ENCODE measurements around the gene GAL3ST3.
A peak's percentile ranks its signal among the peaks of the same experiment; 100 is the strongest.
"Not testable (repeated sequence)": the region's sequence is repeated elsewhere in the genome, so short reads cannot be mapped to it uniquely, and the experiment has no call there.

GAL3ST3 gene

DNA sequence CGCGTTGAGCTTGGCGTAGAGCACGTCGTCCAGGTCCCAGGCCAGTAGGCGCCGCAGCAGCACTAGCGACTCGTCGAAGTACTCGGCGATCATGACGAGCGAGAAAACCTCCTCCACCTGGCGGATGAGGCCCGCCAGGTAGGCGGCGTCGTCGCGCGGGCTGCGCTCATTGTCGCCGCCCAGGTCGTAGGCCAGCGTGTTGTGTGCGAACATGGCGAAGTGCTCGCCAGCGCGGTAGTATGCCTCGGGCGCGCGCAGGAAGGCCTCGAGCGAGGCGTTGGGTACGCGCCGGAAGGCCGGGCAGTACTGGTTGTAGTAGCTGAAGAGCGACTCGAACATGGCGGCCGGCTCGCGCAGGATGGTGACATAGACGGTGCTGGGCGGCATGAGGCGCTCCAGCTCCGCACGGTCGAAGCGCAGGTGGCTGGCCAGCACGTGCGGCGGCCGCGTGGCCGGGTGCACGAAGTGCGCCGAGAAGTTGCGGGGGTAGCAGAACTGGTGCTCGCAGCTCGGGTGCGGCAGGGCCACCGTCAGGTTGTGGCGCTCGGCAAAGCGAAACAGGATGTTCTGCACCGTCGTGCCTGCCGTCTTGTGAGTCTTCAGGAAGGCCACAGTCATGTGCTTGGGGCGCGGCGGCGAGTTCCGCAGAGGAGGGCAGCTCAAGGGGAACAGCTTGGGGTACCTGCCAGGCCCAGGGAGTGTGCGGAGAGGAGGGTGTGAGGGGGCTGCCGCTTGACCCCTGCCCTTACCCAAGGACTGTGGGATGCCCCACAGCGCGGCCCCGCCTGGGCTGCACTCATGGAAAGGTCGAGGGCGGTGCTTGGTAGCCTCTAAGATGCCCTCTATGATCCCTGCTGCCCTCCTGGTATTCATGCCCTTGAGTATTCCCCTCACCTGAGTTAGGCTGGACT is 5.7 kb downstream of the GAL3ST3 start:
- no peak for DNase-seq

DNA sequence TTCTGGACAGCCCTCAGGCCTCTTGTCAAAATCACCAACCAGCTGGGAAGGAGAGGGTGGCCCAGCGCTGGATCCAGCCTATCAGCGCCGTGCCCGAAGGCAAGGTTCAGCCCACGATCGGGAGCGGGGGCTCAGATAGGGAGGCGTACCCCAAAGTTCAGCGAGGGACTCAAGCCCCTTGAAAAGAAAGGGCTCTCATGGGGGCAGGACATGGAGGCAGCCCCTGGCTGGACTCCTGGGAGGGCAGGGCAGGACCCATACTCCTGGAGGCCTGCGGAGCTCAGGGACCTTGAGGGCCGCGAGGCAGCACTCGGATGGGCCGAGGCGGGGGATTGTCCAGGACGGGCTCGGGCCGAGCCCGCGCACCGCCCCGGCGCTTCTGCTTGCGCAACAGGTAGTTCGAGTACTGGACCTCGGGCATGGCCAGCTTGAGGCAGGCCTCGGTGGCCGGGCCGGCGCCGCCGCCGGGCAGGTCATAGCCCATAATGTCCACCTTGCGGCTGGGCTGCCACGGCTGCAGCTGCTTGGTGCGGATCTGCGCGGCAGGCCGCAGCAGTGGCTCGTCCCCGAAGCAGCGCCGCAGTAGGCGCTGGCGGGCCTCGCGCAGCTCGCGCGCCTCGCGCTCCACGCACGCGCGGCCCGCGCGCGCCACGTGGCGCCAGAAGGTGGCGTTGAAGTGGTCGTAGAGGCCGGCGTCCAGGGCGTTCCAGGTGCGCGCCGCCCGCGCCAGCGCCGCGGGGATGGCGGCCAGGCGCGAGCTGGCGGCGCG is 6.5 kb downstream of the GAL3ST3 start:
- DNase-seq: no peak

DNA sequence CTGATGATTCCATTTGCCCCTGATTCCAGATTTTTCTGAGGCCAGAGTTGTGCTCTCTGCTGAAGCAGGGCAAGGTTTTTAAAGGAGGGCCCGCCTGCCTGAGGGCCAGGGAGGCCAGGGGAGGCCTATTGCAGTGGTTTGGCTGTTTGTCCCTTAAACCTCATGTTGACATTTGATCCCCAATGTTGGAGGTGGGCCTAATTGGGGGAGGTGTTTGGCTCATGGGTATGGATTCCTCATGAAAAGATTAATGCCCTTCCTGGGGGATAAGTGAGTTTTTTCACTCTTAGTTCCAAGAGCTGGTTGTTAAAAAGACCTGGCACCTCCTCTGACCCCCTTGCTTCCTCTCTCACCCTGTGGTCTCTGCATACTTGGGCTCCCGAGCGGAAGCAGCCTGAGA is 9.2 kb downstream of the GAL3ST3 start:
- DNase-seq: no peak

DNA sequence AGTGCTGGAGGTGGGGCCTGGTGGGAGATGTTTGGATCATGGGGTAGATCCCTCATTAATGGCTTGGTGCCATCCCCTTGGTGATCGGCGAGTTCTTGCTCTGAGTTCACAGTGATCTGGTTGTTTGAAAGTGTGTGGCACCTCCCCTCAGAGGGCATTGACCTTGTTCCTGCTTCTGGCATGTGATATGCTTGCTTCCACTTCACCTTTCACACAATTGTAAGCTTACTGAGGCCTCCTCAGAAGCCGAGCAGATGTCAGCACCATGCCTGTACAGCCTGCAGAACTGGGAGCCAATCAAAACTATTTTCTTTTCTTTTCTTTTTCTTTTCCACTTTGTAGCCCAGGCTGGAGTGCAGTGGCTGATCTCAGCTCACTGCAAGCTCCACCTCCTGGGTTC is 11.6 kb downstream of the GAL3ST3 start:
- DNase-seq: no peak

DNA sequence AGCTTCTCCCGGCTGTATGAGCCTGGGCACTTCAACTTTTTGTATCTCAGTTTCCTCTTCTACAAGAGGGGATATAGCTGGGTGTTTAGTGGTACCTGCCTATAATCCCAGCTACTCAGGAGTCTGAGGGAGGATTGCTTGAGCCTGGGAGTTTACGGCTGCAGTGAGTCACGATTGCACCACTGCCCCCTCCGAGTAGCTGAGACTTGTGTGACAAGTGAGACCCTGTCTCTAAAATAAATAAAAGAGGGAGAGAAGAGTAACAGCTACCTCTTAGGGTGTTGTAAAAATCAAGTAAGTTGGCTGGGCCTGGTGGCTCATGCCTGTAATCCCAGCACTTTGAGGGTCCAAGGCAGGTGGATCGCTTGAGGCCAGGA is 12.6 kb downstream of the GAL3ST3 start:
- no peak for DNase-seq

DNA sequence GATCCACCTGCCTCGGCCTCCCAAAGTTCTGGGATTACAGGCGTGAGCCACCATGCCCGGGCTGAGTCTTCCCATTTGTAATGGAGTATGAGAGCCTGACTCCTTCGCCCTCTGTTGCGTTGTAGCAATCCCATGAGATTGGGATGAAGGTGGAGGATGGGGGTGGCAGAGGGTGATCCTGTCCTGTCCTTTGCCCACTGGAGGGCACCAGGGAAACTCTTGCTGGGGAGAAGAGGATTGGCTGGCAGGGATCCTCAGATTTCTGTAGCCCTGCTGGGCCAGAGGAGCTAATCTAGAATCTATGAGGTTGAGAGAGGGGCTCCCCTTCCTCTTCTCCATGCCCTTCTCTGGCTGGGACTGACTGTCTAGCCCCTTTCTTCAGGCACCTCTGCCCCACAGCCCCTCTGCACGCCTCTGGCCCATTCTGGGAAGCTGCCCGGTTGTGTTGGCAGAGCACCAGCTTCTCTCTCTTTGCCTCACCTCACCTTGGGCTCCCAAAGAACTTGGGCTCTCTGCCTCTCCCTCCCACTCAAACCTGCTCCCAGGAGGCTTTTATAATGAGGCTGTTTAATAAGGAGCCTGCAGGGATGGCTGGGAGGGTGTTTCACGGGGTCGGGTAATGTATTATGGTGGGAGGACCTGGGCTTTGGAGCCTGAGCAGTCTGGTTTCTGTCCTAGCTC is 13.2 kb downstream of the GAL3ST3 start:
- DNase-seq: no peak

DNA sequence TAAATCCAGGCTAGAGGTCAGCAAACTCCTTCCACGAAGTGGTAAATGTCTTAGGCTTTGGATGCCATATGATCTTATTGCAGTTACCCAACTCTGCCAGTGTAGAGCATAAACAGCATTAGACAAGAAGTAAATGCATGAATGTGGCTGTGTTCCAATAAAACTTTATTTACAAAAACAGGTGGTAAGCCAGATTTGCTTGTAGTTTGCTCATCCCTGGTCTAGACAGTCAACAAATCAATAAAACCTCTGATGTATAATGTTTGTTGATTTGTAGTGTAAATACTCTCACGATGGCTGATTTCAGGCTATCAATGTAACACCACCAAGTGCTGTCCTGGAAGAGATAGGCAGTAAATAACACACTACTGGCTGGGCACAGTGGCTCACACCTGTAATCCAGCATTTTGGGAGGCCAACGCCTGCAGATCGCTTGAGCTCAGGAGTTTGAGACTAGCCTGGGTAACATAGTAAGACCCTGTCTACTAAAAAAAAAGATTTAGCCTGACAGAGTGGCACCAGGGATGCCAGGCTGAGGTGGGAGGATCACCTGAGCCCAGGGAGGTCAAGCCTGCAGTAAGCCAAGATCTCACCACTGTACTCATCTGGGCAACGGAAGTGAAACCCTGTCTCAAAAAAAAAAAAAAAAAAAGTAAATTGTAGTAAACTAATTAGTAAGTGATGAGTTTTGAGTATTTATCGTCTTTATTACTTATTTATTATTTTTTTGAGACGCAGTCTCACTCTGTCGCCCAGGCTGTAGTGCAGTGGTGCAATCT is 15.8 kb downstream of the GAL3ST3 start:
- no peak for DNase-seq

DNA sequence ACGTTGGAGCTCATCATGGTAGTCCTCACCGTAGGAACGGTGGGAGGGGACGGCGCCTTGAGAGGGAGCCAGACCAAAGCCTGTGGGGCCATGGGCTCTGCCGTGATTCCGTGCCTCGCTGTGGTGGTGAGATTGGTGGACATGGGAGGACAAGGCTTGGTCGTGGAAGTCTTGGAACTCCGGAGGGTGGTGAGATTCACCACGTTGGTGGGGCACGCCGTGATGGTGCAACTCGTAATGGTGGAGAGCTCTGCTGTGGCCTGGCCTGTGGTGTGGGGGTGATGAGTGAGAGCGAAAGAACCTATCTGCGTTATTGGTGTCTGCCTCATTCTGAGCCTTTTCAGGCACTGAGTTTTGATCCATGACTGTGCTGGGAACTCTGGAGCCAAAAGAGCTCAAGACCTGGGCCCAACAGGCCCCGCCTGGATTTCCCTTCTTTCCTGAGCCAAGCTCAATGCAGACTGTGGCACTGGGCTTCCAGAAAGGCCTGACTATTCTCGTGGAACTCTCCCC is 22.9 kb downstream of the GAL3ST3 start, which contains the start of gene CATSPER1:
CATSPER1 (minus strand) TSS at position 463 of the 513 bp plus-strand sequence; CDS start at position 363, 100 bp downstream.
- DNase-seq: no peak

DNA sequence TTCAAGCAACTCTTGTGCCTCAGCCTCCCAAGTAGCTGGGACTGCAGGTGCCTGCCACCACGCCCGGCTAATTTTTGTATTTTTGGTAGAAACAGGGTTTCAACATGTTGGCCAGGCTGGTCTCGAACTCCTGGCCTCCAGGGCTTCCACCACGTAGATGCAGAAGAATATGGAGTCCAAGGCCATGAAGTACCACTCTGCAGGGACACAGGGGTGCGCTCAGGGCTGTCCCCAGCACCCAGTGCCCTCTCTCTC is 25.8 kb downstream of the GAL3ST3 start:
- DNase-seq: not testable (repeated sequence)

DNA sequence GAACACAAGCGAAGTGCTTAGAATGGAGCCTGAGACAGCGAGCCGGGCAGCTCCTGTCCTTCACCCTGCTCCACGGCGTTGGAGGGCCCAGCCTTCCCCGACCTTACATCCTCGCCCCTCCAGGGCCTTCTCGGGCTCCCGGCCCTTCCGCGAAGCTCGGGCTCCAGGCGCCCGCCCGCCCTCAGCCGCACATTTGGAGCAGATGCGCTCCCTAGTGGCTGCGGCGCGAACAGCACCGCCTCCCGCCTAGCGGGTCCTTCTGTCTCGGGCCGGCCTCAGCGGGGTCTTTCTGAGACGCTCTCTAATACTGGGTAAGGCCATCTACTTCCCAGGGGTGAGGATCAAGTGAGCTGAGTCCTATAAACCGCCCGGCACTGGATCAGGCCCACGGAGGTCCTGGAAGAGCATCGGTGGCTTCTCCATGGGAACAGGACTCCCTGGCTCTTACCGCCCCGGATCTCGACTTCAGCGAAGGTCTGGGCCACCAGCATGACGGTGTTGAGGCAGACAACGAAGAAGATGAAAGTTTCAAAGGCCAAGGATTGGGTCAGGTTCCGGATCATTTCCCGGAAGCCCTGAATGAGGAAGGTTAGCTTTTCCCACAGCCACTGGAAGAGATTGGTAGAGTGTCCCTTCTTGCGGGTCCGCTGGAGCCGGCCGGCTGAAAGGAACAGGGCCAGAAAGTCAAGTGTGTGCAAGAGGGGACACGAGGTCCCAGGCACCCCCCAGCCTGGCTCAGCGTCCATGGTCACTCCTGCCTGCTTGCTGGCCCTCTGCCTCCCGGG is 26.4 kb downstream of the GAL3ST3 start:
- peak; percentile 38 for DNase-seq

DNA sequence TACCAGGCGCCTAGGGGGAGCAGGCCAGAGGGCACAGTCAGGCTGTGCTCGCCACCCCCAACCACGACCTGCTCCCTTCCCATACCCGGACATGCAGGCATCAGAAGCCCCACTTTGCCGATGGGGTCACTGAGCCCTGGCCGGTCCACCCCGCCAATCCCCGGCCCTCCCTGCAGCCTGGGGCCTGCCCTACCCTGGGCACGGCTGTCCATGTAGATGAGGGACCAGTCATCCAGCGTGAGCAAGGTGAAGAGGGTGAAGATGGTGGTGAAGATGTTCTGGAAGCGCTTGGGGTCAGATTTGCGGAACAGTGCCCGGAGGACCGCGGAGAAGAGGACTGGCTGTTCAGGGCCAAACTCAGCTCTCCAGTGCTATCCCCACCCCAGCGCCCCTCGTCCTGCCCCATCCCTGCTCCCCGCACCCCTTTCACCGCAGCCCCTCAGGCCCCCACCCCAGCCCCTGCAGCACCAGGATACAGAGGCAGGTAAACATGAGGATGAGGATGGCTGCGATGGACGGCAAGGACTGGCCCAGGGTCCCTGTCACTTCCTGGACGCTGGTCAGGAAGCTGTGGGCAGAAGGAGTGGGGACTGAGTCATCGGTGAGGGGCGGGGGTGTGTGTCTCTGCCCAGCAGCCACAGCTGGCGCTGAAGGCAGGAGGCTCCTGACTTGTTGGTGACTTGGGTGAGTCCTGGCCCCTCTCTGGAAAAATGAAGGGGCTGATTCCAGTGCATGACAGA is 28.2 kb downstream of the GAL3ST3 start:
- no peak for DNase-seq

DNA sequence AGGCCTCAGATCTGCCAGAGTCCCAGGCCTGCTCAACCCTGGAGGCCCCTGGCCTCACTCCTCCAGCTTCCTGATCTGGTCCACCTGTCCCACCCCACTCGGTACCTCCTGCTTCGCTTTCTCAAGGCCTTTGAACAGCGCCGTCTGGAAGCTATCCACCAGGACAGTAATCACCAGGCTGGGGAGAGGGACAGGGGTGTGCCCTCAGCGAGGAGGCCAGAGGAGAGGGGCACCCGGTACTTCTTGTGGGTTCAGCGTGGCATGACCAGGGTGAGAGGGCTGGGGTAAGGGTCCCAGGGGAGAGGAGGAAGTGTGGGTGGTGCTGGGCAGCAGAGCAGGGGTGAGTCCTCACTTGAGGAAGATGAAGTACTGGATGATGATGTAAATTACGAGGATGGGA is 28.7 kb downstream of the GAL3ST3 start:
- DNase-seq: no peak

DNA sequence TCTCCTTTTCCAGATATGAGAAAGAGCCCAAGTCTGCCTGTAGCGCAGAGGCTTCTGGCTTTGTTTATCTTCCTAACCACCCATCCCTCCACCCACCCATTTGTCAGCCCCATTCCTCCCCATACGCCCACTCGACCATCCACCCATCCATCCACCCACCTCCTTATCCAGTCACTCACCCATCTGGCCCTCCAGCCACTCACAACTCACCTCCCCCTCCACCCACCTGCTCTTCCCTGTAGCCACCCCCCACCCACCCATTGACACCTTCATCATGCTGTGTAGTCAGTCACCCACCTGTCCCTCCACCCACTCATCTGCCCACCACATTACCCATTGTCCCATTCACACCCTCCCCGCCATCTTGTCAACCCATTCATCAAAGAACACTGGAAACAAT is 31.6 kb downstream of the GAL3ST3 start:
- no peak for DNase-seq

DNA sequence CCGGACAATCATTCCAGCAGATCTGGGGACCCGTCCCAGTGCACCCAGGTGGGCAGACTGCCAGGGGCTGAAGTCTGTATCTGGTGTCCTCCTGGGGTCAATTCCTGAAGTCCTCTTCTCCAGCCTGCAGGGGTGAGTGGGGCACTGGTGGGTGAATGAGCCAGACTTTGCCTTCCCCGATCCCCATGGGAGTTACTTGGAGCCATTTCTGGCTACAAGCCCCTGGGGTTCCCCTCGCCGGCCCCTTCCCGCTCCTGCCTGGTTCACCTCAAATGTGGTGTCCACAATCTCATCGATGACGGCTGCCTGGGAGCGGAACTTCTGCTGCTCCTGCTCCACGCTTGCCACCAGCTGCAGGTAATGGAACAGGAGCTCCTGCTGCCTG is 32.2 kb downstream of the GAL3ST3 start:
- DNase-seq: no peak

DNA sequence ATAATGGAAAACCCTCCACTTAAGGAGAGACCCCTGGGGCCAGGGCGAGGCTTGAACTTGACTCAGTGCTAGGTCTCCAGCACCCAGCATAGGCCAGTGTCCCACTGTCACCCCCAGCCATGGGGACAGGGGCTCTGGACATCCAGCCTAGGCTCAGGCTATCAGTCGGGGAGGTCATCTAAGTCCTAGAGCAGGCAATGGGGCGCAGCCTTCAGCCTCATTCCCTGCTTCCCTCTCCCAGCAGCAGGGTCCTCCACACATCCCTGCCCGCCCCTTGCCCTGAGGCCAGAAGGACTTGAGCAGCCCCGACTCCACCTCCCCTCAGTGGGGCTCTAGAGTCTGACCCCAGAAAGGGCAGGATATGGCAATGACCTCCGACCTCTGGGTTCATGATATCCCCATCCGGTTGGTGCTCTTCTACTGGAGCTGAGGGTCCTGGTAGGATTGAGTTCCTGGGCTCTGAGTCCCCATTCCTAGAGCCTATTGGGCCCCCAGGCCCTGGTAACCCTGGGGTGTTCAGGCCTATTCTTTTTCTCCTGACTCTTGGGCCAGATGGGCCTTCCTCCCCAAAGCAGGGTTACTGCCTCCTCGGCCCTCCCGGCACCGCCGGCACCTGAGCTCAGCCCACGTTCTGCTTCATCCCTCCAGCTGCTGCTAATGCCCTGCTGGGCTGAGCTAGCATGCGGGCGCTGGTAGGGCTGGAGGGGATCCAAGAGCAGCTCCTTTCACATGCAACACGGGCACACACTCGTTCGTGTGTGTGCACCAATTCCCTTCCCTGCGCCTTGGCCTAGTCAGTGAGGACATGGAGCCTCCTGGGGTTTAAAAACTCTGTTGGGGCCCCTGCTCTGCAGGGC is 32.8 kb downstream of the GAL3ST3 start:
- DNase-seq: no peak

DNA sequence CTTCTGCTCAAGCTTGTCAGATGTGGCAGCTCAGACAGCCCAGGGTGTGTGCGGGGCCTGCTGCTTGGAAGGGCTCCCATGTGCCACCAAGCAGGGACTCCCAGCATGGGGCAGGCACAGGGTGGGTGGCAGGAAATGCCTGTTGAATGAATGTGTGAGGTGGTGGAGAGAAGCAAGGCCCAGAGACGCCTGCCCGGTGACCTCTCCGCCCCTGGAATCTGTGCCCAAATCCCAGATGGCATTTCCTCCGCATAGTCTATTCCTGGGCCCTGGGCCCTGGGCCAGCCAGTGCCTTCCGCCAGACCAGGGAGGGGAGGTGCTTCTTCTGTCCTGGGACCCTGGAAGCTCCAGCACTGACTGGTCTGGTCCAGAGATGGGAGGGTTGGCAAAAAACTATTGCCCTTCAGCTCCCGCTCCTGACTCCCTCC is 33.5 kb downstream of the GAL3ST3 start:
- DNase-seq: no peak

DNA sequence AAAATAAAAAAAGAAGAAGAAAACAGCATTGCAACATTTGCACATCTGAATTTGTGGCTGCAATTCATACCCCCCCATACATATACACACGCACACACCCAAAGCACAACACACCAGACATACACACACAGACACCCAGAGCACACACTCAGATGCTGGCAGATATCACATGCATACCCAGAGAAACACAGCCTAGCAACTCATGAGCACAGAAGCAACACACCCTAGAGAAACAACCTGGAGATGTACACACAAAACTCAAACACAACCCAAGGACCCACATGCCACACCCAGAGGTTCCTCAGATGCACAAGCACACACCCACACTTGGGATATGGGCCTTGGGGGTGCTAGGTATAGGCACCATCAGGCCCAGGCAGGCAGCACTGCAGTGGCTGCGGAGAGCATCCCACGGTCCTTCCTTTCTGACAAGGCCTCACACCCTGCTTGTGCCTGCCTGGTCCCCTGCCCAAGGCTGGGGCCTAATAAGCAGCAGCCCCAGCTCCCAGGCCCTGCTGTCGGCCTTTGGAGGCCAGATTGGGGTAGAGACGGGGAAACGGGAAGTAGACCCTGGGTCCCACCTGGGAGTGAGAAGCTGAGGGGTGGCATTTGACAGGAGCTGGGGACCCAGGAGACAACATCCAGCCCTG is 34.0 kb downstream of the GAL3ST3 start:
- DNase-seq: no peak

DNA sequence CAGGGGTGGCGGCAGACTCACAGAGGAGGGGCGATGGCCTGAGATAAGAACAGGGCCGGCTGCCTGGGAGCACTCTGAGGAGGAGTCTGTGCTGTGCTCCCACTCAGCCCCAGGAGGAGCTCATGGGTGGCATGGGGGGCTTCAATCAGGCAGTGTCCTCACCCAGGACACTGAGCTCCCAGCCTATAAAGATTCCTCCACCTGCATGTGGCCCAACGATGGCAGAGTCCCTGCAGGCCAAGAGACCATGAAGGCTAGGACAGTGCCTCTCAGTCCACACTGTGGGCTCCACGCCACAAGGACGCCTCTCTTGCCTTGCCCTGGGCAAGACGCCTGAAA is 35.2 kb downstream of the GAL3ST3 start:
- DNase-seq: no peak

DNA sequence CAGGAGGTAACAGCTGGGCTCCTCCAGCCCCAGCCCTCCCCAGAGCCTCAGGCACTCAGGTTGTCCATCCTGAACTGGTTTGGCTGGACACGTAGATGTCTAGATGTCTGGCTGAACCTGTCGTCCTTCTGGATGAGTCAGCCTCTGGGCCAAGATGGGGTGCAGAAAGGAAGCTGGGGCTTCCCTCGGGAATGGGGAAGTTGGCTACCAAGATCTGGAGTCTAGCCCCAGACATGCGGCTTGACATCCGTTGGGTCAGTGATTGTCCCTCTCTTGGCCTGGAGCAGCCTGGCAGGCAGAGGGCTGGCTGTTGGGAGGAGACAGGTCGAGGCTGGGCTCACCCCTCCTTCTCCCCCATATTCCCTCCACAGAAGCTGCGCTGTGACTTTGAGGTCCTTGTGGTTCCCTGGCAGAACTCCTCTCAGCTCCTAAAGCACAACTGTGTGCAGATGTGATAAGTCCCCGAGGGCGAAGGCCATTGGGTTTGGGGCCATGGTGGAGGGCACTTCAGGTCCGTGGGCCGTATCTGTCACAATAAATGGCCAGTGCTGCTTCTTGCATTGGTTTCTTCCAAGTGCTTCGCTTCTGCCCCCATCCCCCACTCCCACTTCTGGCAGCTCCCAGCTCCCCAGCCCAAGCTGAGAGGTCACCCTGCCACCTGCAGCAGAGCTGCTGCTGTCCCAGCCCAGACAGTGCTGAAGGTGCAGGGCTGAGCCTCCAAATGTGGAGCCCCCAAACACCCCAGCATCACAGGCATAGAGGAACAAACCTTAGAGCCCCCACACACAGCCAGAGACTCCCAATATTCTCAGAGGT is 35.8 kb downstream of the GAL3ST3 start:
- DNase-seq: no peak
